Epithelial cell of proximal tubule (primary cell): ENCODE measurements around the gene RNF151. TPM values are rescaled to one million over a fixed set of nuclear protein-coding genes. Genes with fewer than 3 reads are reported as not detected.
A peak's percentile ranks its signal among the peaks of the same experiment; 100 is the strongest.

Experiments
- DNase-seq: peaks from one replicate; pipeline ENCODE4 v3.0.0-alpha.2; 2011; ENCODE audit warnings: low read depth
- H3K4me3 ChIP-seq: 2 replicates; pipeline ENCODE4 v1.5.1; 2011; ENCODE audit warnings: low read depth, mild to moderate bottlenecking, low read length
- CTCF ChIP-seq: conservative IDR thresholded peaks from 2 replicates; pipeline ENCODE4 v1.5.1; 2012; ENCODE audit warnings: low read depth, mild to moderate bottlenecking, low read length
- total RNA-seq: library from RNA; depleted of rRNA; stranded (reverse); fragments of >200 nt; gene quantifications from 2 replicates; pipeline ENCODE4 v1.2.3, GENCODE V29; 2015

RNF151 gene
- total RNA-seq, 1 donor from 2014 or later: not detected

- no peak for DNase-seq
Observed at GRCh38 chr16:1920727-1921171, 45.9 kb upstream of the RNF151 start.

GRCh38 chr16:1922357-1922756 lies 44.3 kb upstream of the RNF151 start:
- H3K4me3 ChIP-seq: no peak overlapping the region
- no peak for DNase-seq
- TF ChIP-seq CTCF: no peak

More at GRCh38 chr16:1920727-1921171, 45.9 kb upstream of the RNF151 start:
- TF ChIP-seq CTCF: no peak
- no peak overlapping the region for H3K4me3 ChIP-seq

GRCh38 chr16:1923299-1924034 lies 43.2 kb upstream of the RNF151 start:
- peak; percentile 42 for TF ChIP-seq CTCF
- no peak overlapping the region for H3K4me3 ChIP-seq
- DNase-seq: no peak

- no peak for TF ChIP-seq CTCF
- H3K4me3 ChIP-seq: no peak overlapping the region
- no peak for DNase-seq
Observed at GRCh38 chr16:1924095-1924494, 42.6 kb upstream of the RNF151 start.

- DNase-seq: no peak
- no peak for TF ChIP-seq CTCF
- H3K4me3 ChIP-seq: no peak overlapping the region
Observed at GRCh38 chr16:1926271-1926670, 40.4 kb upstream of the RNF151 start.

GRCh38 chr16:1929105-1929504 lies 37.6 kb upstream of the RNF151 start:
- no peak for DNase-seq
- peak overlapping the region; percentile 64 for H3K4me3 ChIP-seq
- TF ChIP-seq CTCF: no peak
